Stomach (tissue), 9 donors: ENCODE measurements around the gene GNPNAT1. TPM values are rescaled to one million over a fixed set of nuclear protein-coding genes. Genes with fewer than 3 reads are reported as not detected.
"Not testable (repeated sequence)": the region's sequence is repeated elsewhere in the genome, so short reads cannot be mapped to it uniquely, and the experiment has no call there.

Experiments used
- DNase-seq, 2 donors: peaks; one replicate each; pipeline versions ENCODE4 v3.0.0 to v3.0.0-alpha.2; 2013 to 2019
- H3K27ac ChIP-seq, 5 donors: fragments of 200-600 bp in 4 of 5; sonication (generic) in 4 of 5; one replicate each; pipeline ENCODE4 v1.5.1; 2013 to 2019; ENCODE audit warnings: mild to moderate bottlenecking in 1 of 5, moderate library complexity in 1 of 5
- H3K27me3 ChIP-seq, 3 donors: fragments of 200-600 bp; sonication (generic); one replicate each; pipeline ENCODE4 v1.5.1; 2017 to 2019; ENCODE audit warnings: mixed run types in 1 of 3
- H3K36me3 ChIP-seq, 4 donors: fragments of 200-600 bp; sonication (generic); 1 replicate in 3 of 4; 2 replicates in 1 of 4; pipeline ENCODE4 v1.5.1; 2016 to 2019
- H3K4me1 ChIP-seq, 4 donors: fragments of 200-600 bp; sonication (generic); one replicate each; pipeline ENCODE4 v1.5.1; 2016 to 2019
- H3K4me3 ChIP-seq, 4 donors: fragments of 200-600 bp; sonication (generic) in 3 of 4; one replicate each; pipeline ENCODE4 v1.5.1; 2016 to 2019; ENCODE audit warnings: mild to moderate bottlenecking in 1 of 4
- H3K9me3 ChIP-seq, 4 donors: fragments of 200-600 bp; sonication (generic); one replicate each; pipeline ENCODE4 v1.5.1; 2016 to 2019
- CTCF ChIP-seq, 7 experiments: fragments of 450-650 bp in 4 of 7; fragments of 200-600 bp in 3 of 7; sonication (generic) in 3 of 7; IDR thresholded peaks; one replicate each; pipeline ENCODE4 v1.5.1; 2016 to 2019; ENCODE audit warnings: antibody characterized with exemption in 7 of 7, control low read depth in 2 of 7, mild to moderate bottlenecking in 1 of 7
- EP300 ChIP-seq: sonication (generic); formaldehyde crosslinking; IDR thresholded peaks from one replicate; pipeline ENCODE4 v1.6.1; 2017; ENCODE audit warnings: antibody characterized with exemption
- POLR2A ChIP-seq, 4 donors: fragments of 450-650 bp; IDR thresholded peaks; one replicate each; pipeline ENCODE4 v1.6.1; 2016; ENCODE audit warnings: antibody characterized with exemption in 4 of 4, control low read depth in 2 of 4, mild to moderate bottlenecking in 1 of 4, moderate library complexity in 1 of 4
- POLR2AphosphoS5 ChIP-seq, 3 donors: sonication (generic); formaldehyde crosslinking; IDR thresholded peaks; one replicate each; pipeline ENCODE4 v1.6.1; 2016; ENCODE audit warnings: antibody characterized with exemption in 3 of 3
- WGBS, 5 donors: extraction: QIAGEN DNeasy Blood & Tissue Kit in 3 of 5; methylation state at CpG; one replicate each; pipeline versions ENCODE4 v1.1.5 to v1.1.7; 2013 to 2018; 5-methylcytosine and 5-hydroxymethylcytosine counted together
- intact Hi-C: fragments of 100-400 bp; cut with DNase I; formaldehyde crosslinking; loops from one replicate; pipeline ENCODE4 v1.15.1; 2023; ENCODE audit warnings: low total_unique reads
- polyA plus RNA-seq, 3 donors: library from polyadenylated mRNA; stranded (reverse); fragments of 200-250 nt; gene quantifications; one replicate each; pipeline ENCODE4 v1.2.3, GENCODE V29; 2013
- small RNA-seq, 4 donors: library from RNA; depleted of rRNA; stranded (forward); fragments of <200 nt; gene quantifications; one replicate each; pipeline ENCODE3, GENCODE V24; 2016
- total RNA-seq, 5 donors: library from RNA; depleted of rRNA; stranded (reverse); fragments of >200 nt; gene quantifications; one replicate each; pipeline versions ENCODE4 v1.1.0 to v1.2.3, GENCODE V29; 2014 to 2016
- donor health status: healthy with polysubstance abuse.
- donor health status: Bipolar disorder and iron deficiency.
- donor health status: healthy.

Gene GNPNAT1
- total and polyA plus RNA-seq, 8 donors: 7.6 to 76.8 (median 25.0) TPM

DNA sequence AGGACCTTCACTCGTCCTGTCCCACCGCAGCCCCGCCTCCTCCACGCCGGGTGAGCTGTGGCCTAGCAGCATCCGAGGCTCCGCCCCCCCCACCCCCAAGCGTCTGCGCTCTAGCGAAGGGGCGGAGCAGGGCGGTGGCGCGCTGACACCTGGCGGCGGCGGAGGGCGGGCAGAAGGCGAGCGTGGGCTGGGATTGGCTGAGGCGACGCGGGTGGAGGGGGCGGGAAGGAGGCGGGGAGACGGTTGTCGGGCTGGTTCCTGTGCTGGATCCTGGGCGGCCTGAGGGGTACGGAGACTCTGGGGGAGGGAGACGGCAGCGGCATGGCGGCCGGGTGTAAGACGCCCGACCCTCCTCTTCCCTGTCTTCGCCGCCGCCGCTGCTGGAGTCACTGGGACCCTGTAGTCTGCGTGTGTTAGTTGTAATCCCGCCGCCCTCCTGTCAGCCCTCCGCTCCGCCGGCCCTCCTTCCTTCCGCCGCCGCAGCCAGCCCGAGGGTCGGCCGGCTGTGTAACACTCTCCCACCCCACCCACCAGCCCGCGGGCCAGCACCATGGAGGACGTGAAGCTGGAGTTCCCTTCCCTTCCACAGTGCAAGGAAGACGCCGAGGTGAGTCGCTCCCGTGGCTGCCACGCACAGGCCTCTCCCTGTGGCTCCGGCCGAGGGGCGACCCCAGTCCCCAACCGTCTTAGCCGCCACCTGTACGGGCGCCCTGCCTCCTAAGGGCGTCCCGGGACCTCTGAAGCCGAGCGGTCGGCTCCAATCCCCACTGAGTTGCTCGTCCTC lies 61.3 kb downstream of the GNPNAT1 start, which contains the start of gene STYX:
Gene STYX, plus strand, starts transcription at position 242 of the 784 bp plus-strand sequence. Its CDS starts 309 bp downstream, at position 551.
- intact Hi-C loops: no loop called here
- 0 to 1% (median 0%) methylated on average over 40 to 72 of the region's 72 CpGs for WGBS, 5 donors
- Histone ChIP-seq H3K4me1 (peaks cover 7 to 37% (median 22%) of the 10 kb centered on the region in 4 donors), H3K27me3 (no peaks in the 10 kb centered on the region), H3K36me3 (peaks cover 26 to 55% (median 44%) of the 10 kb centered on the region in 4 donors), H3K27ac (peak within 1 kb of the TSS; percentile 90 to 97 (median 93)), H3K9me3 (no peaks in the 10 kb centered on the region), H3K4me3 (peak within 1 kb of the TSS; percentile 83 to 99 (median 93))
- peak; percentile 99 to 100 for DNase-seq
- TF ChIP-seq POLR2AphosphoS5 (IDR thresholded peaks at IDR 0.05): peak; percentile 3 to 92 (median 78)
- TF ChIP-seq EP300: no peak
- TF ChIP-seq CTCF (IDR thresholded peaks at IDR 0.05): peak in 5 of 7 experiments; percentile 14 to 69 (median 44)
- TF ChIP-seq POLR2A (IDR thresholded peaks at IDR 0.05): peak in 2 of 4 donors; percentile 57 to 74

- Histone ChIP-seq H3K4me3 (peak overlapping the region; percentile 83 to 99 (median 93)), H3K9me3 (no peaks in the 10 kb centered on the region), H3K27me3 (no peaks in the 10 kb centered on the region), H3K27ac (peak overlapping the region in 4 of 5 donors; percentile 90 to 95 (median 93)), H3K36me3 (peaks cover 29 to 61% (median 50%) of the 10 kb centered on the region in 4 donors), H3K4me1 (peaks cover 7 to 37% (median 19%) of the 10 kb centered on the region in 4 donors)
- WGBS, 5 donors: 0 to 4% (median 2%) methylated on average over 8 of the region's 8 CpGs
- TF ChIP-seq POLR2A (IDR thresholded peaks at IDR 0.05) (no peak), CTCF (IDR thresholded peaks at IDR 0.05) (no peak), POLR2AphosphoS5 (IDR thresholded peaks at IDR 0.05) (no peak), EP300 (no peak)
- no peak for DNase-seq
- intact Hi-C loops: no loop called here
These were observed 61.9 kb downstream of the GNPNAT1 start for GRCh38 chr14:52729585-52729924.

- DNase-seq, H3K27me3 ChIP-seq, H3K4me3 ChIP-seq, intact Hi-C loops, H3K9me3 ChIP-seq: not testable (repeated sequence)
- 91 to 95% (median 94%) methylated on average over 15 of the region's 15 CpGs for WGBS, 5 donors
- Histone ChIP-seq H3K27ac (peak overlapping the region in 4 of 5 donors; percentile 39 to 93 (median 92)), H3K4me1 (peaks cover 7 to 37% (median 17%) of the 10 kb centered on the region in 4 donors), H3K36me3 (peaks cover 32 to 64% (median 54%) of the 10 kb centered on the region in 4 donors)
These were observed 62.4 kb downstream of the GNPNAT1 start for GRCh38 chr14:52729035-52729434.

DNA sequence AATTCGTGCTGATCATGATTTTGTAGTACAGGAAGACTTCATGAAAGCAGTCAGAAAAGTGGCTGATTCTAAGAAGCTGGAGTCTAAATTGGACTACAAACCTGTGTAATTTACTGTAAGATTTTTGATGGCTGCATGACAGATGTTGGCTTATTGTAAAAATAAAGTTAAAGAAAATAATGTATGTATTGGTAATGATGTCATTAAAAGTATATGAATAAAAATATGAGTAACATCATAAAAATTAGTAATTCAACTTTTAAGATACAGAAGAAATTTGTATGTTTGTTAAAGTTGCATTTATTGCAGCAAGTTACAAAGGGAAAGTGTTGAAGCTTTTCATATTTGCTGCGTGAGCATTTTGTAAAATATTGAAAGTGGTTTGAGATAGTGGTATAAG lies 63.9 kb downstream of the GNPNAT1 start:
- H3K27me3 ChIP-seq, intact Hi-C loops, H3K9me3 ChIP-seq, H3K4me3 ChIP-seq, DNase-seq, H3K27ac ChIP-seq: not testable (repeated sequence)
- 94 to 97% (median 95%) methylated on average over 2 of the region's 2 CpGs for WGBS, 5 donors
- H3K4me1 ChIP-seq: peaks cover 7 to 36% (median 15%) of the 10 kb centered on the region in 4 donors
- peaks cover 41 to 67% (median 63%) of the 10 kb centered on the region in 4 donors for H3K36me3 ChIP-seq

Small RNA genes within 50 kb of the gene (small RNA-seq; reads per million reads assigned to genes)
- gene AL139317.2: 0 to 0.15 (median 0) reads per million in 4 donors

Other genes starting within 250 kb of the GNPNAT1 start
- 10 to 100 TPM in 2 of 5 donors, 1 to 10 TPM in 3; 4.5 to 30.3 (median 9.4) TPM for gene TXNDC16, start 239.1 kb downstream of the GNPNAT1 start, total RNA-seq
- gene TXNDC16, start 239.1 kb downstream of the GNPNAT1 start, polyA plus RNA-seq: 1 to 10 TPM; 1.4 to 2.2 (median 1.5) TPM
- 1 to 10 TPM in 1 of 5 donors, under 1 TPM in 2, not detected in 2; 0.43 to 3.9 (median 0.45) TPM for gene GPR137C, start 238.8 kb downstream of the GNPNAT1 start, total RNA-seq
- under 1 TPM in 2 of 3 donors, not detected in 1; 0.25 to 0.50 TPM for gene GPR137C, start 238.8 kb downstream of the GNPNAT1 start, polyA plus RNA-seq
- 100 to 1,000 TPM in 1 of 5 donors, 10 to 100 TPM in 4; 52.1 to 105 (median 57.8) TPM for gene ERO1A, start 96.0 kb downstream of the GNPNAT1 start, total RNA-seq
- 10 to 100 TPM in 2 of 3 donors, 1 to 10 TPM in 1; 6.9 to 49.4 (median 33.4) TPM for gene ERO1A, start 96.0 kb downstream of the GNPNAT1 start, polyA plus RNA-seq
- gene PSMC6, start 84.4 kb downstream of the GNPNAT1 start, total RNA-seq: 100 to 1,000 TPM in 4 of 5 donors, 10 to 100 TPM in 1; 21.0 to 357 (median 118) TPM
- 10 to 100 TPM; 58.8 to 79.1 (median 65.2) TPM for gene PSMC6, start 84.4 kb downstream of the GNPNAT1 start, polyA plus RNA-seq
- 10 to 100 TPM in 3 of 5 donors, 1 to 10 TPM in 2; 5.3 to 23.3 (median 12.5) TPM for gene STYX, start 61.4 kb downstream of the GNPNAT1 start, total RNA-seq
- gene STYX, start 61.4 kb downstream of the GNPNAT1 start, polyA plus RNA-seq: 10 to 100 TPM in 1 of 3 donors, 1 to 10 TPM in 2; 4.8 to 11.3 (median 8.7) TPM
- gene FERMT2, start 159.4 kb upstream of the GNPNAT1 start, total RNA-seq: 100 to 1,000 TPM in 2 of 5 donors, 10 to 100 TPM in 3; 44.3 to 213 (median 90.9) TPM
- 10 to 100 TPM; 25.9 to 41.9 (median 28.3) TPM for gene FERMT2, start 159.4 kb upstream of the GNPNAT1 start, polyA plus RNA-seq